ENCODE data around the gene ELAC1.

GRCh38 chr18:50955253-50955652 is 12.6 kb upstream of the ELAC1 start:
- TF ChIP-seq EZH2 (IDR thresholded peaks at IDR 0.05; ENCODE audit: low read length) (no peak), CTCF (optimal IDR thresholded peaks at IDR 0.05 in 1 of 3, IDR thresholded peaks at IDR 0.05 in 1 of 3, conservative IDR thresholded peaks at IDR 0.05 in 1 of 3; ENCODE audit: extremely low read depth in 1 of 3, insufficient read depth in 2 of 3, low read length in 3 of 3) (no peak)
